GM21528 (cell line): Measurements from ENCODE around the gene ZNF611.
"Not testable (repeated sequence)": the region's sequence is repeated elsewhere in the genome, so short reads cannot be mapped to it uniquely, and the experiment has no call there.

Source experiments
- ATAC-seq: cut with Tn5 transposase; IDR thresholded peaks from one replicate; pipeline ENCODE4 v1.9.1; 2021; ENCODE audit warnings: mild to moderate bottlenecking, moderate library complexity; ENCODE audit not compliant: unreplicated experiment, low FRiP score

The ZNF611 gene

GRCh38 chr19:52720541-52720940 lies 14.3 kb downstream of the ZNF611 start:
- ATAC-seq, result not testable (repeated sequence)

DNA sequence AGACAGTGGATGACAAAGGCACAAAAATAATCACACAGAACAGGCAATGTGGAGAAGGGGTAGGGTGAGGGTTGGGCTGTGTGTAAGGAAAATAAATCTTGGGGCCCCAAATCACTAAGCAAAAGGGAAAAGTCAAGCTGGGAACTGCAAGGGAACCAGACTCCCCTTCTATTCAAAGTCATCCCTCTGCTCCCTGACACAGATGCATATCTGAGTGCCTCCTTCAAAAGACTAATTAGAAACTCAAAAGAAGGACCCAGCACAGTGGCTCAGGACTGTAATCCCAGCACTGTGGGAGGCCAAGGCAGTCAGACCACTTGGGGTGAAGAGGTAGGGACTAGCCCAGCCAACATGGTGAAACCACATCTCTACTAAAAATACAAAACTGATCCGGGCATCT lies 18.3 kb downstream of the ZNF611 start:
- no peak for ATAC-seq

DNA sequence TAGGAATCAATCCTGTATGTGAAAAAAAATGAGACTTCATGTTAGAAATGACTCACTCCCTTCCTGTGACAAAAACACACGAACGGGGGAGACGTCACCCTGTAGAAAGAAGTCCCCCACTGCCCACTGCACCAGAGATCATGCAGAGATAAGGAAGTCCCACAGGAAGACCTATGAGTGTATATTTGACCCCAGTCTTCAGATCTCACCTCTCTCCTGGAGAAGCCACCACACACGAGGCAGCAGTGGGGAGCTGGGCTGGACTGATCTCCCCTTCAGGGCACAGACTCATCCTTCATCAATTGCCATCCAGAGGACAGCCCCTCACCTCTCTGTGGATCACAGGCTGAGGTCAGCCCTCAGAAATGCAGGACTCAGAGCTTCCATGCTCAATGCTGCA lies 18.9 kb downstream of the ZNF611 start:
- not testable (repeated sequence) for ATAC-seq

- not testable (repeated sequence) for ATAC-seq
Observed at GRCh38 chr19:52715330-52715729, 19.5 kb downstream of the ZNF611 start.

DNA sequence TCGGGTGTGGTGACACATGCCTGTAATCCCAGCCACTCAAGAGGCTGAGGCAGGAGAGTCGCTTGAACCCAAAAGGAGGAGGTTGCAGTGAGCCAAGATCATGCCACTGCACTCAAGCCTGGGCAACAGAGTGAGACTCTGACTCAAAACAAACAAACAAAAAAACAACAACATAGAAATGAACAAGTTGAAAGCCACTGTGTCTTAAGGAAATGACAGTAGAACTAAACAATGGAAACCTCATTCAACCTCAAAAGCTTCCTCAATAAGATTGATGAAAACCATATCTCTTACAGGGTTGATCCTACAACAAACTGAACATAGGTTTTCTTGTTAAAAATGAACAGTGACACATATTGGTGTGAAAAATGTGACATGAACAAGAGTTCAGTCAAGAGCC lies 21.8 kb downstream of the ZNF611 start:
- not testable (repeated sequence) for ATAC-seq

DNA sequence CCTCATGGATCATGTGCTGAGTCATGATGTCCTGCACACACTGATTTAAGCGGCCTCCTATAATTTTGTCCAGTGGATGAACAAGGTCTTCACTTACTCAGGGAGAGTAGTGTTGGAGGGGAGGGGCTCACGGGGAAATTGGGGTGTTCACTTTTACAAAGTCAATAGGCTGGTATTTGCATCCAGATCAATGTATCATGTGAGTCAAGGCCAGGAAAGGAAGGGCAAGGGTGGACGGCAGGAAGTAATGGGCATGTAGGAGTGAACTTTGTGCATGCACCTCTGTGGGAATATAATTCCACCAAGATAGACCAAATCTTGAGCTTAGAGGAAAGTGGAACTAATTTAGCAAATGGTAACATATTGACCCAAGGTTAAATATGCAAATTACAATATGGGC lies 23.2 kb downstream of the ZNF611 start:
- ATAC-seq, result not testable (repeated sequence)

DNA sequence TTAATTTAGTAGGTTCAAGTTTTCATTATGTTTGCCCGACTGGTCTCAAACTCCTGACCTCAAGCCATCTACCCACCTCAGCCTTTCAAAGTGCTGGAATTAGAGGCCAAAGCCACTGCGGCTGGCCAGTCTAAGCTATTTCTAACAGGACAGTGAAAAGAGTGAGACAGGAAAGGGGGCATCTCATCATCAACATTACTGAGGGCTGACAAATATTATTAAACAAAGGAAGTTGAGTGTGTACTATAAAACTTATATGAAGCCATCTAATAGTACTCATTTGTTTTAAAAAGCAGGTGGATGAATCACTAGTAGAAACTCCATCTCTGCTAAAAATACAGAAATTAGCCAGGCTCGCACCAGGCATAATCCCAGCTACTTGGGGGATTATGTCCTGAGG lies 24.3 kb downstream of the ZNF611 start:
- no peak for ATAC-seq

DNA sequence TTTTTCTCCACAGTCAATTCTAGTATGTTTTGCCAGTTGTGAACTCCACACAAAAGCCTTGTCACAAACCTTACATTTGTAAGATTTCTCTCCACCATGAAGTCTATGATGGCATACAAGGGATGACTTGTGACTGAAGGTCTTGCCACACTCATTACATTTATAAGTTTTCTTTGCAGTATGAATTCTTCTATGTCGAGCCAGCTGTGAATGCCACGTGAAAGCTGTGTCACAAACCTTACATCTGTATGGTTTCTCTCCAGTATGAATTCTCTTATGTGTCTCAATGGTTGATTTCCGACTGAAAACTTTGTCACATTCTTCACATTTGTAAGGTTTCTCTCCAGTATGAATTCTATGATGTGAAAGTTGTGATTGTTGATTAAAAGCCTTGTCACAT lies 29.2 kb downstream of the ZNF611 start:
- ATAC-seq, result not testable (repeated sequence)

- no peak for ATAC-seq
Observed at GRCh38 chr19:52703917-52704316, 30.9 kb downstream of the ZNF611 start.

DNA sequence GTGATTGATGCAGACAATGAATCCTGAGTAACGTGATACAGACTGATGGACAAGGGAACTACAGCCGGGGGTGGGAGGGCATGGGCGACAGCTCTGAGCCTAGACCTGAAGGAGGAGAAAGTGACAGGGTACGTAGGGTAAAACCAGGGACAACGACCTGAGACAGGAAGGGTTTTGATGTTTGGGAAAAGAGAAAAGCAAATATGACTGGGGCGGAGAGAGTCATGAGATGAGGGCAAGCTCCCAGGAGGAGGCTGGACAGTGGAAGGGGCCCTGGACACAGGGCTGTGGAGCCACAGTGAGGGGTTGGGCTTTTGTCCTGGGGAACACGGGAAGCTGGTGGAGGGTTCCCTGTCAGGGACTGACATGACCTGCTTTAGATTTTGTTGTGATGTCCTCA lies 34.2 kb downstream of the ZNF611 start:
- ATAC-seq, result no peak

- not testable (repeated sequence) for ATAC-seq
Observed at GRCh38 chr19:52699555-52699954, 35.3 kb downstream of the ZNF611 start.

DNA sequence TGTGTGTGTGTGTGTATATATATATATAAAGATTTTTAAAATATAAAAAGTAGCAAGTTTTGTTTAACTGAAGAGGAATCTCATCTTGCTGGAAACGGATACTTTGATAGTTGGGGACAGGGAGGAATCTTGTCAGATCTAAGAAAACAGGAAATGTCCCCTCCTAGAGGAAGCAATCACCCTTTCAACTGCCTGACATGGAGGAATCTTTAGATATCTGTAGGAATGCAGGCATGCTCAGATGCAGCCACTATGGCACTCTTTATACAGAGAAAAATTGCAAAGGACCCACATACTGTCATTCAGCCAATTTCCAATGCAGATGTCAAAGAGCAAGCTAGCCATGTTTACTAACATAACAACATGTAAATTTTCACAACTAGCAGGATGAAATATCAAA lies 38.8 kb downstream of the ZNF611 start:
- no peak for ATAC-seq

- ATAC-seq, result no peak
Observed at GRCh38 chr19:52694921-52695320, 39.9 kb downstream of the ZNF611 start.

DNA sequence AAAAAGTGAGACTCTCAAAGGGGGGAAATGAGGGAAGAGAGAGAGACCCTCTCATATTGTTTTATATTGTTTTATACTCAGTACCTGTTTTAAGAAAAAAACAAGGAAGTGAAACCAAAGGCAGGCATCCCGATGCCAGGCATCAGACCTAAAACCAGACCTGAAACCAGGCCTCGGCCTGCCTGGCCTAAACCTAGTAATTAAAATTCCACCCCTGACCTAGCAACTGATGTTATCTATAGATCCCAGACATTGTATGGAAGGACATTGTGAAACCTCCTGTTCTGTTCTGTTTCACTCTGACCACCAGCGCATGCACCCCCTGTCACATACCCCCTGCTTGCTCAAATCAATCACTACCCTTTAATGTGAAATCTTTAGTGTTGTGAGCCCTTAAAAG lies 40.6 kb downstream of the ZNF611 start:
- not testable (repeated sequence) for ATAC-seq

DNA sequence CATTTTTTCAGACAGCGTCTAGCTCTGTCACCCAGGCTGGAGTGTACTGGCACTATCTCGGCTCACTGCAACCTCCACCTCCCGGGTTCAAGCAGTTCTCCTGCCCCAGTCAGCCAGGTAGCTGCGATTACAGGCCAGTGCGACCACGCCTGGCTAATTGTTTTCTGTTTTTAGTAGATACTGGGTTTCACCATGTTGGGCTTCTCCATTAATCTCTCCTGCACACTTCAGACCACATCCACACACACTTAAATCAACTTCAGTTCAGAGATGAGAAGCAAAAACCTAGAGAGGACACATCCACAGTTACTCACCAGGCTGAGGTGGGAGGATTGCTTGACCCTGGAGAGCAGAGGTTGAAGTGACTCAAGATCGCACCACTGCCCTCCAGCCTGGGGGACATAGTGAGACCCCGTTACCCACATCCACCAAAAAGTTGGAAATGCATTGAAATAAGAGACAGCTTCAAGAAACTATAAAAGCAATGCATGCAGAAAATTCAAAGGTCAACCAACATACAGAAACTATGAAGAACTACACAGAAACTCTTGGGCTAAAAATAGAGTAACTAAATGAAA lies 42.3 kb downstream of the ZNF611 start:
- no peak for ATAC-seq

- no peak for ATAC-seq
Observed at GRCh38 chr19:52691737-52692136, 43.1 kb downstream of the ZNF611 start.

DNA sequence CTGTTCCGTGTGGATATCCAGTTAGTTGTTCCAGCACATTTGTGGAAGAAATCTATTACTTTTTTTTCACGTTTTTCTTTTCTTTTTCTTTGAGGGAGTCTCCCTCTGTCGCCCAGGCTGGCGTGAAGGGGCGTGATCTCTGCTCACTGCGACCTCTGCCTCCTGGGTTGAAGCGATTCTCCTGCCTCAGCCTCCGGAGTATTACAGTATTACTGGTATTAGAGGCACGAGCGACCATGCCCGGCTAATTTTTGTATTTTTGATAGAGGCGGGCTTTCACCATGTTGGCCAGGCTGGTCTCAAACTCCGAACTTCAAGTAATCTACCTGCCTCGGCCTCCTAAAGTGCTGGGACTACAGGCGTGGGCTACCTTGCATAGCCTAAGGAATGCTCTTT lies 43.6 kb downstream of the ZNF611 start:
- ATAC-seq, result no peak

DNA sequence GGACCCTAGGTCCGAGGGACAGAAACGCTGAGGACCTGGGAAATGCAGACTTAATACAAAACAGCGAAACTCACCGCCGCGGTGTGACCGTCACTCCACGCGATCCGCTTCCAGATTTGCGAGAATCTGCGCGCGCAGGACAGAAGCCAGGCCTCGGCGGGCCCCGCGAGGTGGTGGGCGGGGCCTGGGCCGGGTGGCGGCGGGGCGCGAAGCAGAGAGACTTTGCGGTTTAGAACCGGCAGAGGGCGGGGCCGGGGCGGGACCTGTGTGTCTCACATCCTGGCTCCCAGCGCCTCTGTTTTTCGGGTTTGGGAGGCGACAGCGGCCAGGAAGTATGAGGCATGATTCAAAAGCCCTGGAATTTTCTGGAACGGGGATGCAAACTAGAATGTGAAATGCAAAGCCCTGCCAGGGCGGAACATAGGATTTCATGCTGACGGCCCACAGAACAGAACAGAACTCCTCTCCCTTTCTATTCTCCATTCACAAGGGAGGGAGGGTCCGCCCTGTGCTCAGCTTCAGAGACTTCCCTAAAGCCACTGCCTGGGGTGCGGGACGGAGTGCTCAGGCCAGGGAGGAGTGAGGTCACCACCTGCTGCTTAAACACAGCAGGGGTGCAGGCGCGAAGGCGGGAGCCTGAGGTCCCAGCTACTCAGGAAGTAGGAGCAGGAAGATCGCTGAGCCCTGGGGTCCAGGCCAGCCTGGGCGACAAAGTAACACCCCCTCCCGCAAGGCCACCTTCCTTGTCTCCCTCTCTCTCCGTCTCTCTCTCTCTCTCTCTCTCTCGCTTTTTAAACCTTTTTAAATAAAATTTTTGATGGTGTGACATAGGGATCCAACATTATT lies 44.3 kb downstream of the ZNF611 start:
- peak; percentile 79 for ATAC-seq

DNA sequence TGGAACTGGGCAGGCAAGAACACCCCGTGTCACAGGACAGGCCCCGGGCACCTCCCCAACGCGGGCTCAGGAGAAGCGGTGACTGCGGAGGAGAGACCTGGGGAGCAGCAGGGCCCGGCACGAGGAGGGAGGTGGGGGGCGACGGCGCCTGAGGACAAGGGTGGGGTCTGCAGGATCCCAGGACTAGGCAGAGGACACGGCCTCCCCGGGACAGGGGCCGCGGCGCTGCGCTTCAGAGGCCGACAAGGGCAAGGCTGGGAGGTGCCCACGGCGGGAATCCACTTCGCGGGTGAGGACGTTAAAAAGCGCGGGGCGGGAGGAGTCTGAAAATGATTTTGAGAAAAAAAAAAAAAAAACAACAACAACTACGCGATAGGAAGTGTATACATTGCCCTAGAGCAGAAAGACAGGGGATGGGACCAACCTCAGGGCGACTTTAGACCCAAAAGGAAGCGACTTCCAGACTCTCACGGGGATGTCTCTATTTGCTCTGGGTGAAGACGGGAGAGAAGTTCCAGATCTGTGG lies 44.9 kb downstream of the ZNF611 start:
- ATAC-seq, result peak; percentile 52

DNA sequence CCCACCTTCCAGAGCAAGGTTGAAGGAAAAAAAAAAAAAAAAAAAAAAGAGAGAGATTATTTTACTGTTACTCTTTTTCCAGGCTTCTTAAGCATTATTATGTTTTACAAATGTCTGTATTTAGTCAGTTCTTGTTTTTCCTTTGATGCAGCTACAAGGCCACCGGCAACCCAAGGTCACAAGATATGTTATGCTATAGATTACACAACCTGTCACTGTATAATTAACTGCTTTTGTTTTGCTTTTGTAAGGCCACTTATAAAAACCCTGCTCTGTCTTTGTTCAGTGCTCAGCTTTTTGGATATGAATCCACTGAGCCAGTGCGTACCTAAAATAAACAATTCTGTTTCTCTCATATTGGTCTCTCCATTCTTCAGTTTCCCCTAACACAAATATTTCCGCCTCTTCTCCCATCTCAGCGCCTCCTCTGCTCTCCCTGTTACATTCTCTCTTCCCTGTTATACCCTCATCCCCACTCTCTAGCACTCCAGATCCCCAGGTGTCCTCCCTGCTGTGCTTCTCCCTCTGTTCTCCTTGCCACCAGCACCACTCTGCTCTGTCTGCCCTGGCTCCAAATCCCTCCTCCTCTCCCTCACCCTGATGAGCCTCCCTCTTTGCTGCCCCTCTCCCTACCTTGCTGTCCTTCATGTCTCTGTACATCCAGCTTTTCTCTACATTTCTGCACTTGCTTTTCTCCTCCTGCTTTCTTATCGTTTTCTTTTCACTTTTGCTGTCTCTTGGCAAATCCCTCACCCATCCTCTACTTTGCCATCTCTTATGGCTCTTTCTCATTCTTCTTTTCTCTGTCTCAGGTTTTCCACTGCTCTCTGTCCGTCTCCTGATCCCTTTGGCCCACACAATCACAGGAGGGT lies 45.7 kb downstream of the ZNF611 start:
- not testable (repeated sequence) for ATAC-seq

GRCh38 chr19:52688335-52688734 lies 46.5 kb downstream of the ZNF611 start:
- ATAC-seq, result no peak
